Keratinocyte (primary cell): ENCODE results near the gene DELE1.

ENCODE experiments used
- EZH2 ChIP-seq: IDR thresholded peaks from one replicate; pipeline ENCODE4 v1.6.1; 2012; ENCODE audit warnings: inconsistent platforms, mild to moderate bottlenecking, low read length, moderate library complexity
- TF ChIP-seq, protein P1 (sequence below), 3 experiments: IDR thresholded peaks in 1 of 3; conservative IDR thresholded peaks in 1 of 3; optimal IDR thresholded peaks in 1 of 3; 2 replicates in 2 of 3; 3 replicates in 1 of 3; pipeline versions ENCODE3 to v1.5.1; 2011; ENCODE audit warnings: low read length in 3 of 3, mild to moderate bottlenecking in 3 of 3, moderate library complexity in 2 of 3, control low read depth in 1 of 3, inconsistent platforms in 1 of 3; ENCODE audit not compliant: insufficient read depth in 2 of 3; ENCODE audit errors: extremely low read depth in 1 of 3

- TF ChIP-seq, protein P1, sequence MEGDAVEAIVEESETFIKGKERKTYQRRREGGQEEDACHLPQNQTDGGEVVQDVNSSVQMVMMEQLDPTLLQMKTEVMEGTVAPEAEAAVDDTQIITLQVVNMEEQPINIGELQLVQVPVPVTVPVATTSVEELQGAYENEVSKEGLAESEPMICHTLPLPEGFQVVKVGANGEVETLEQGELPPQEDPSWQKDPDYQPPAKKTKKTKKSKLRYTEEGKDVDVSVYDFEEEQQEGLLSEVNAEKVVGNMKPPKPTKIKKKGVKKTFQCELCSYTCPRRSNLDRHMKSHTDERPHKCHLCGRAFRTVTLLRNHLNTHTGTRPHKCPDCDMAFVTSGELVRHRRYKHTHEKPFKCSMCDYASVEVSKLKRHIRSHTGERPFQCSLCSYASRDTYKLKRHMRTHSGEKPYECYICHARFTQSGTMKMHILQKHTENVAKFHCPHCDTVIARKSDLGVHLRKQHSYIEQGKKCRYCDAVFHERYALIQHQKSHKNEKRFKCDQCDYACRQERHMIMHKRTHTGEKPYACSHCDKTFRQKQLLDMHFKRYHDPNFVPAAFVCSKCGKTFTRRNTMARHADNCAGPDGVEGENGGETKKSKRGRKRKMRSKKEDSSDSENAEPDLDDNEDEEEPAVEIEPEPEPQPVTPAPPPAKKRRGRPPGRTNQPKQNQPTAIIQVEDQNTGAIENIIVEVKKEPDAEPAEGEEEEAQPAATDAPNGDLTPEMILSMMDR (optimal IDR thresholded peaks at IDR 0.05 in 1 of 3, IDR thresholded peaks at IDR 0.05 in 1 of 3, conservative IDR thresholded peaks at IDR 0.05 in 1 of 3; ENCODE audit: extremely low read depth in 1 of 3, insufficient read depth in 2 of 3, low read length in 3 of 3): no peak
- no peak for TF ChIP-seq EZH2
These were observed 43.5 kb upstream of the DELE1 start for GRCh38 chr5:141879941-141880738.
